GM18526 (cell line): Measurements from ENCODE around the gene SFR1.

ENCODE experiments used
- POLR2A ChIP-seq: IDR thresholded peaks from 3 replicates; pipeline ENCODE4 v1.6.1; 2011; ENCODE audit not compliant: insufficient read length; ENCODE audit errors: extremely low read depth

The SFR1 gene

GRCh38 chr10:104128214-104128613 is 6.2 kb downstream of the SFR1 start:
- no peak for TF ChIP-seq POLR2A

GRCh38 chr10:104130041-104130440 is 8.1 kb downstream of the SFR1 start:
- no peak for TF ChIP-seq POLR2A

- TF ChIP-seq POLR2A: no peak
Observed at GRCh38 chr10:104138131-104138530, 16.2 kb downstream of the SFR1 start.

GRCh38 chr10:104139221-104139620 is 17.2 kb downstream of the SFR1 start:
- TF ChIP-seq POLR2A: no peak

GRCh38 chr10:104142081-104142480 is 20.1 kb downstream of the SFR1 start:
- TF ChIP-seq POLR2A: no peak

GRCh38 chr10:104143829-104144228 is 21.9 kb downstream of the SFR1 start:
- TF ChIP-seq POLR2A: no peak

GRCh38 chr10:104144931-104145330 is 23.0 kb downstream of the SFR1 start:
- no peak for TF ChIP-seq POLR2A

GRCh38 chr10:104146882-104147281 is 24.9 kb downstream of the SFR1 start:
- no peak for TF ChIP-seq POLR2A

GRCh38 chr10:104150139-104150538 is 28.2 kb downstream of the SFR1 start:
- no peak for TF ChIP-seq POLR2A

GRCh38 chr10:104151737-104152136 is 29.8 kb downstream of the SFR1 start:
- no peak for TF ChIP-seq POLR2A

- TF ChIP-seq POLR2A: no peak
Observed at GRCh38 chr10:104155591-104155990, 33.6 kb downstream of the SFR1 start.

GRCh38 chr10:104170610-104171254 is 48.8 kb downstream of the SFR1 start:
- no peak for TF ChIP-seq POLR2A
